HG03095 (cell line): Measurements from ENCODE around the gene TMEM163.

Experiments
- ATAC-seq: cut with Tn5 transposase; IDR thresholded peaks from one replicate; pipeline ENCODE4 v1.9.1; 2021; ENCODE audit warnings: moderate library complexity; ENCODE audit not compliant: unreplicated experiment

The TMEM163 gene

GRCh38 chr2:134443814-134444480 is 274.9 kb downstream of the TMEM163 start:
- no peak for ATAC-seq

GRCh38 chr2:134441153-134441863 is 277.5 kb downstream of the TMEM163 start:
- ATAC-seq: no peak

- no peak for ATAC-seq
Measured at GRCh38 chr2:134440336-134440909, 278.4 kb downstream of the TMEM163 start.

GRCh38 chr2:134438371-134438770 is 280.4 kb downstream of the TMEM163 start:
- no peak for ATAC-seq

- no peak for ATAC-seq
Measured at GRCh38 chr2:134436706-134437105, 282.1 kb downstream of the TMEM163 start.

- no peak for ATAC-seq
Measured at GRCh38 chr2:134435936-134436335, 282.9 kb downstream of the TMEM163 start.

- ATAC-seq: no peak
Measured at GRCh38 chr2:134435505-134435904, 283.3 kb downstream of the TMEM163 start.

- no peak for ATAC-seq
Measured at GRCh38 chr2:134433979-134434378, 284.8 kb downstream of the TMEM163 start.

- no peak for ATAC-seq
Measured at GRCh38 chr2:134433469-134433868, 285.3 kb downstream of the TMEM163 start.

GRCh38 chr2:134432435-134432883 is 286.3 kb downstream of the TMEM163 start:
- ATAC-seq: no peak

GRCh38 chr2:134431838-134432434 is 286.9 kb downstream of the TMEM163 start:
- ATAC-seq: no peak

GRCh38 chr2:134429886-134430285 is 288.9 kb downstream of the TMEM163 start:
- ATAC-seq: no peak

GRCh38 chr2:134426721-134427120 is 292.1 kb downstream of the TMEM163 start:
- ATAC-seq: no peak

GRCh38 chr2:134425724-134426496 is 292.9 kb downstream of the TMEM163 start:
- ATAC-seq: no peak

- ATAC-seq: no peak
Measured at GRCh38 chr2:134421556-134422328, 297.1 kb downstream of the TMEM163 start.

GRCh38 chr2:134420920-134421319 is 297.9 kb downstream of the TMEM163 start:
- ATAC-seq: no peak

- no peak for ATAC-seq
Measured at GRCh38 chr2:134420259-134420658, 298.5 kb downstream of the TMEM163 start.

- no peak for ATAC-seq
Measured at GRCh38 chr2:134417968-134418582, 300.7 kb downstream of the TMEM163 start.

GRCh38 chr2:134416637-134417036 is 302.2 kb downstream of the TMEM163 start:
- no peak for ATAC-seq

- no peak for ATAC-seq
Measured at GRCh38 chr2:134416018-134416417, 302.8 kb downstream of the TMEM163 start.
